Neural progenitor cell (in vitro differentiated cells): ENCODE data around the gene EFNB2. TPM values are rescaled to one million over a fixed set of nuclear protein-coding genes. Genes with fewer than 3 reads are reported as not detected.

Experiments used
- DNase-seq: peaks from one replicate; pipeline ENCODE4 v3.0.0-alpha.2; 2016; ENCODE audit warnings: low spot score
- H2AFZ ChIP-seq: fragments of 200-600 bp; sonication (generic); replicated peaks from 2 replicates; pipeline ENCODE4 v1.6.1; 2016; ENCODE audit warnings: antibody characterized with exemption
- H3F3A ChIP-seq: fragments of 200-600 bp; sonication (generic); 2 replicates; pipeline ENCODE4 v1.6.1; 2016; ENCODE audit warnings: antibody characterized with exemption, low read depth
- H3K27ac ChIP-seq: fragments of 200-600 bp; sonication (generic); 2 replicates; pipeline ENCODE4 v1.5.1; 2016; ENCODE audit warnings: mild to moderate bottlenecking
- H3K27me3 ChIP-seq: fragments of 200-600 bp; sonication (generic); 2 replicates; pipeline ENCODE4 v1.6.1; 2016; ENCODE audit warnings: mild to moderate bottlenecking, moderate library complexity
- H3K36me3 ChIP-seq: fragments of 200-600 bp; sonication (generic); 2 replicates; pipeline ENCODE4 v1.5.1; 2016
- H3K4me1 ChIP-seq: fragments of 200-600 bp; sonication (generic); 2 replicates; pipeline ENCODE4 v1.6.1; 2016; ENCODE audit warnings: mixed run types
- H3K4me2 ChIP-seq: fragments of 200-600 bp; sonication (generic); 2 replicates; pipeline ENCODE4 v1.6.1; 2016
- H3K4me3 ChIP-seq: fragments of 200-600 bp; sonication (generic); 2 replicates; pipeline ENCODE4 v1.5.1; 2016
- H3K79me2 ChIP-seq: fragments of 200-600 bp; sonication (generic); 2 replicates; pipeline ENCODE4 v1.6.1; 2016; ENCODE audit warnings: low read depth
- H3K9ac ChIP-seq: fragments of 200-600 bp; sonication (generic); 2 replicates; pipeline ENCODE4 v1.6.1; 2016
- H3K9me3 ChIP-seq: fragments of 200-600 bp; sonication (generic); 2 replicates; pipeline ENCODE4 v1.5.1; 2016; ENCODE audit warnings: low read depth
- H4K20me1 ChIP-seq: fragments of 200-600 bp; sonication (generic); 2 replicates; pipeline ENCODE4 v1.6.1; 2016; ENCODE audit warnings: low read depth
- H3K27ac Mint-ChIP-seq: 3 replicates; pipeline ENCODE4 v1.8.0; 2021; ENCODE audit warnings: mixed read lengths
- H3K27me3 Mint-ChIP-seq: 2 replicates; pipeline ENCODE4 v1.8.0; 2022; ENCODE audit warnings: low read depth, mild to moderate bottlenecking, inconsistent platforms, moderate library complexity, mixed read lengths; ENCODE audit not compliant: insufficient read depth
- H3K36me3 Mint-ChIP-seq: 3 replicates; pipeline ENCODE4 v1.8.0; 2021; ENCODE audit warnings: mixed read lengths
- H3K4me1 Mint-ChIP-seq: 3 replicates; pipeline ENCODE4 v1.8.0; 2021; ENCODE audit warnings: mixed read lengths
- H3K4me3 Mint-ChIP-seq: 3 replicates; pipeline ENCODE4 v1.8.0; 2021; ENCODE audit warnings: mild to moderate bottlenecking, moderate library complexity, mixed read lengths
- H3K9me3 Mint-ChIP-seq: 3 replicates; pipeline ENCODE4 v1.8.0; 2020; ENCODE audit warnings: mixed read lengths
- EZH2 ChIP-seq: fragments of 200-600 bp; sonication (generic); IDR thresholded peaks from 2 replicates; pipeline ENCODE4 v1.6.1; 2017; ENCODE audit warnings: antibody characterized with exemption, mild to moderate bottlenecking, moderate library complexity
- EZH2phosphoT487 ChIP-seq: fragments of 200-600 bp; sonication (generic); IDR thresholded peaks from 2 replicates; pipeline ENCODE4 v1.6.1; 2017; ENCODE audit warnings: antibody characterized with exemption
- total RNA-seq: library from RNA; depleted of rRNA; stranded (reverse); fragments of >200 nt; gene quantifications from 2 replicates; pipeline ENCODE4 v1.2.3, GENCODE V29; 2015; ENCODE audit warnings: low replicate concordance
- TF ChIP-seq, protein P1 (sequence below): fragments of 200-600 bp; sonication (generic); IDR thresholded peaks from 2 replicates; pipeline ENCODE4 v1.5.1; 2017; ENCODE audit warnings: antibody characterized with exemption, mild to moderate bottlenecking

Gene EFNB2
- total RNA-seq, 1 donor from 2014 or later: 101 TPM

DNA sequence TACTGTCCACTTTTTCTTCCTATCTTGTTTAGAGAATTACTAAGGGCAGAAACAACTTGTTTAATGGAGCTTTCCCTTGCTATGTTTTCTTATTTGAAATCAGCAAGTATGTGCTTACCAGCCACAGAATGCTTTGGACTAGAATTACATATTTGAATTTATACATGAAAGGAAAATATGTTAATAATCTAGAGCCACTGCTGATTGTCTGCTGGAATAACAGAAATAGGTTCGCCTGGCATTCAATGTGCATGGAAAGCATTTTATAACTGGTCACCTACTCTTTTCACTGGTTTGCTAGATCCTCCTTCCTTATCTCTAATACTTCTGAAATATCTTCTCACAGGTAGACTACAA, 8.0 kb downstream of the EFNB2 start:
- no peak overlapping the region for H3K27ac ChIP-seq
- peaks cover 100% of the 10 kb centered on the region for H4K20me1 ChIP-seq
- no peak overlapping the region for H2AFZ ChIP-seq
- no peak overlapping the region for H3K9ac ChIP-seq
- H3K9me3 Mint-ChIP-seq: no peaks in the 10 kb centered on the region
- H3K4me3 Mint-ChIP-seq: peak overlapping the region; percentile 26
- H3K27me3 Mint-ChIP-seq: peaks cover 2% of the 10 kb centered on the region
- H3K4me2 ChIP-seq: peak overlapping the region; percentile 78
- H3K4me1 ChIP-seq: peaks cover 91% of the 10 kb centered on the region
- no peaks in the 10 kb centered on the region for H3K27me3 ChIP-seq
- H3K4me3 ChIP-seq: no peak overlapping the region
- peaks cover 43% of the 10 kb centered on the region for H3F3A ChIP-seq
- peaks cover 9% of the 10 kb centered on the region for H3K36me3 ChIP-seq
- peaks cover 24% of the 10 kb centered on the region for H3K36me3 Mint-ChIP-seq
- H3K27ac Mint-ChIP-seq: peak overlapping the region; percentile 96
- H3K9me3 ChIP-seq: no peaks in the 10 kb centered on the region
- H3K4me1 Mint-ChIP-seq: peaks cover 83% of the 10 kb centered on the region
- DNase-seq: no peak
- H3K79me2 ChIP-seq: peaks cover 100% of the 10 kb centered on the region
- TF ChIP-seq EZH2: no peak
- TF ChIP-seq, protein P1, sequence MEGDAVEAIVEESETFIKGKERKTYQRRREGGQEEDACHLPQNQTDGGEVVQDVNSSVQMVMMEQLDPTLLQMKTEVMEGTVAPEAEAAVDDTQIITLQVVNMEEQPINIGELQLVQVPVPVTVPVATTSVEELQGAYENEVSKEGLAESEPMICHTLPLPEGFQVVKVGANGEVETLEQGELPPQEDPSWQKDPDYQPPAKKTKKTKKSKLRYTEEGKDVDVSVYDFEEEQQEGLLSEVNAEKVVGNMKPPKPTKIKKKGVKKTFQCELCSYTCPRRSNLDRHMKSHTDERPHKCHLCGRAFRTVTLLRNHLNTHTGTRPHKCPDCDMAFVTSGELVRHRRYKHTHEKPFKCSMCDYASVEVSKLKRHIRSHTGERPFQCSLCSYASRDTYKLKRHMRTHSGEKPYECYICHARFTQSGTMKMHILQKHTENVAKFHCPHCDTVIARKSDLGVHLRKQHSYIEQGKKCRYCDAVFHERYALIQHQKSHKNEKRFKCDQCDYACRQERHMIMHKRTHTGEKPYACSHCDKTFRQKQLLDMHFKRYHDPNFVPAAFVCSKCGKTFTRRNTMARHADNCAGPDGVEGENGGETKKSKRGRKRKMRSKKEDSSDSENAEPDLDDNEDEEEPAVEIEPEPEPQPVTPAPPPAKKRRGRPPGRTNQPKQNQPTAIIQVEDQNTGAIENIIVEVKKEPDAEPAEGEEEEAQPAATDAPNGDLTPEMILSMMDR: no peak
- no peak for TF ChIP-seq EZH2phosphoT487

DNA sequence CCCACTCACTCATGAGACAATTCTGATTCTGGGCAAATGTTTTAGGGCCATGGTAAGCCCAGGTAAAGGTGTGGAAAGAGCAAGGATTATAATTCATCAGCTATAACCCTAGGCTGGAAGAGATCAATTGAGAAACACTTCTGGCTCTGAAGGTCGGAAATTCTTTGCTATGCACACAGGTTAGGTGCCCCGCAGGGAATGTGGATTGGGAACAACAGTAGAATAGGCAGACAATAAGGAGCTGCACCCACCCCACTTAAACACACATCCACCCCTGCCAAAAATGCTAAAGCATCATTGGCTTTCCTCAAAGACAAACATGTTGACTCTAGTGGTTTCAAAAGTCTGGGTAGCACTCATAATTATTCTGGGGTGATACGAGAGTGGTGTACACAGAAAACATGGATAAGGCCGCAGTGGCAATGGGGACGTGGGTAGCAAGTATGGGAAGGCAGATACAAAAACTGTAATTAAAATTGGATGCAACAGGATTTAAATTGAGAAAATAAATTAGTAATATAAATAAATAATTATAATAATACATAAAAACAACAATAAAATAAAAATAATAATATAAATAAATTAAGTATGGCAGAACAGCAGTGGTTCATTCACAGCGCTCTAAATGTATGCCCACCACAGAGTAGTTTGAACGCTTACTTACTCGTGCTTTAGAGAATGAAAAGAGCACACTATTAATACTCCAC, 8.6 kb downstream of the EFNB2 start:
- no peak overlapping the region for H3K9ac ChIP-seq
- peak overlapping the region; percentile 34 for H3K4me3 Mint-ChIP-seq
- peaks cover 96% of the 10 kb centered on the region for H3K4me1 ChIP-seq

DNA sequence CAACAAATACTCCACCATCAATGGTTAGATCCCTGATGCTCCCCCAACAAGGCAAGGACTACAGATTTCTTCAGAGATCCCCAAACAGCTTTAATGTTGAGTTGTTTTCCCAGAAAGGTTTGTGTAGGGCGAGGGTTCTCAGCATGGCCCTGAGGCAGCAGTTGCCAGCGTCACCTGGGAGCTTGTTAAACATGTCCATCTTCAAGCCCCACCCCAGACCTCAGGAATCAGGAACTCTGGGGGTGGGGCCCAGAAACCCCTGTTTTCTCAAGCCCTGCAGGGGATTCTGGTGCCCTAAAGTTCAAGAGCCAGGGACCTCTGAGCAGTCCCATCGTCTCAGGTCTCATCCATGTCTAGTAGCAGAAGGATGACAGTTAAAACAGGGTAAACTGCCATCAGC, 9.6 kb downstream of the EFNB2 start:
- Mint-ChIP-seq H3K27ac (no peak overlapping the region), H3K9me3 (no peaks in the 10 kb centered on the region), H3K36me3 (peaks cover 32% of the 10 kb centered on the region), H3K27me3 (peaks cover 2% of the 10 kb centered on the region), H3K4me1 (peaks cover 91% of the 10 kb centered on the region), H3K4me3 (no peak overlapping the region)
- Histone ChIP-seq H3K79me2 (peaks cover 100% of the 10 kb centered on the region), H3K27ac (no peak overlapping the region), H3K4me3 (no peak overlapping the region), H3F3A (peaks cover 27% of the 10 kb centered on the region), H3K4me1 (peaks cover 96% of the 10 kb centered on the region), H4K20me1 (peaks cover 100% of the 10 kb centered on the region), H3K9ac (no peak overlapping the region), H3K36me3 (peaks cover 9% of the 10 kb centered on the region), H3K4me2 (no peak overlapping the region), H3K27me3 (no peaks in the 10 kb centered on the region), H3K9me3 (no peaks in the 10 kb centered on the region), H2AFZ (no peak overlapping the region)
- TF ChIP-seq EZH2phosphoT487: no peak
- TF ChIP-seq EZH2: no peak
- TF ChIP-seq, protein P1: no peak
- no peak for DNase-seq

More for the DNA sequence above, 8.6 kb downstream of the EFNB2 start:
- H3K27me3 ChIP-seq: no peaks in the 10 kb centered on the region
- Mint-ChIP-seq H3K4me1 (peaks cover 86% of the 10 kb centered on the region), H3K9me3 (no peaks in the 10 kb centered on the region), H3K27me3 (peaks cover 2% of the 10 kb centered on the region), H3K27ac (no peak overlapping the region), H3K36me3 (peaks cover 28% of the 10 kb centered on the region)
- peaks cover 100% of the 10 kb centered on the region for H3K79me2 ChIP-seq
- H3K4me2 ChIP-seq: peak overlapping the region; percentile 78
- TF ChIP-seq, protein P1: no peak
- no peak for TF ChIP-seq EZH2
- no peak for TF ChIP-seq EZH2phosphoT487
- no peak for DNase-seq
- peaks cover 100% of the 10 kb centered on the region for H4K20me1 ChIP-seq
- peaks cover 9% of the 10 kb centered on the region for H3K36me3 ChIP-seq
- no peaks in the 10 kb centered on the region for H3K9me3 ChIP-seq
- no peak overlapping the region for H2AFZ ChIP-seq
- H3F3A ChIP-seq: peaks cover 37% of the 10 kb centered on the region
- H3K4me3 ChIP-seq: no peak overlapping the region
- H3K27ac ChIP-seq: no peak overlapping the region
